Brain pericyte (primary cell): ENCODE measurements around the gene CDC14C.
"Not testable (repeated sequence)": the region's sequence is repeated elsewhere in the genome, so short reads cannot be mapped to it uniquely, and the experiment has no call there.

Experiments used
- DNase-seq: peaks from one replicate; pipeline ENCODE4 v3.0.0-alpha.2; 2012; ENCODE audit warnings: low read depth, low spot score

CDC14C gene

DNA sequence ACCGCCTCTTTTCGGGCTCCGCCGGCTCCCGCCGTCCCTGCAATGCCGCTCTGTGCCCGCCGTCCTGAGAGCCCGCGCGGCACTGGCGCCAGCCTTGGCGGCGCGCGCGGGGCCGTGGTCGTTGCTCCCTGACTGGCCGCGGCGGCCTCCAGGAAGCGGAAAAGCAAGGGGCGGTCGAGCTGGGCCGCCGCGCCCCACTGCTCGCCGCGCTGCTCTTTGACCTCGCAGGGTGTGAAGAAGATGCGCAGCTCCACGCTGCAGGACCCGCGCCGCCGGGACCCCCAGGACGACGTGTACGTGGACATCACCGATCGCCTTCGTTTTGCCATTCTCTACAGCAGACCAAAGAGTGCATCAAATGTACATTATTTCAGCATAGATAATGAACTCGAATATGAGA lies at the start of gene CDC14C:
Gene CDC14C (plus strand): TSS at position 115 of the 400 bp plus-strand sequence. CDS start 126 bp downstream, at position 241.
- no peak for DNase-seq

DNA sequence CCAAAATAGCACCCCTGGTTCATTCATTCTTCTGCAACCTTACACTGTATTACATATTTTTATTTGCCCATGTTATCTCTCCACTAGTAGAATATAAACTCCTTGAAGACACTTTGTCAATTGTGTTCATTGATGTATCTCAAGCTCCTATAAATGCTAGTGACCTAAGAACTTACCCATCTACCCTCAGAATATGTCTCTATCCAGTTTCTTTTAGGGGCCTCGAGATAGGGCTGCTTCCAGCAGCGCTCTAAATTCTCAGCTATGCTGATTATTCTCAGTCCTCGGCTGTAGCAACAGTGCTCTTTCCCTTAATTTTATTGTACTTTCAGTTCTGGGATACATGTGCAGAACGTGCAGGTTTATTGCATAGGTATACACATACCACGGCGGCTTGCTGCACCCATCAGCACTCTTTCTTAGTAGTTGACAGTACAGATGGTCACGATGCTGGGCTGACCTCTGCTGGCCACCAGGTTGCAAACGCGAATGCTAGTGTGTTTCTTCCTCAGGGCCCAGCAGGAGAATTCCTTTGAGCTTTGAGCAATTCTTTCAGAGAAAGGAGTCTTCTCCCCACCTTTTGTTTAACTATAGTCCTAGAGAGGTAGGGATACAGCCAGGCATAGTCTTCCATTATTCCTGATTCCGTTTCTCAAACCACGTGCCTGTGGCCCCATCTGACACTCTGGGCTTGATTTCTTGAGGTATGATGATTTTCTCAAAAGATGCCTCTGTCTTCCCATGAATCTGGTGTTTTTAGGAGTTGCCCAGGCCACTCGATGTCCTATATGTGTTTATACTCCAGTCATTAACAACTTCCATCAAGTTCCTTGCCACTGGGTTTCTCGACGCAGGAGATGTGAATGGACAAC lies 49.1 kb upstream of the CDC14C start:
- no peak for DNase-seq

DNA sequence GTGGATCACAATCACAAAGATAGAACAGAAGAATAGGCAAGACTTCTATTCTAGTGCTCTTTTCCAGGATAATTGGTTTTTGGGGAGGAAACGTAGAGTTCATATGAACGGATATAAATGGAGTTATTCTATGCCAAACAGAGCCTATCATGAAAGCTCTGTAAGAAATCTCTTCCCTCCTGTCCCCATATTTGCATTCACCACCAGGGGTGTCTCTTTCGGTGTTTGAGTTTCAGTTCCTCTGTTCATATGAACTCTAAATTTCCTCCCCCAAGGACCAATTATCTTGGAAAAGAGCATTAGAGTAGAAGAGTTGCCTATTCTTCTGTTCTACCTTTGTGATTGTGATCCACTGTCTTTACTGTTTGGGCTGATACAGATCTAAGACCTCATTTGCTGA lies 48.3 kb upstream of the CDC14C start:
- no peak for DNase-seq

DNA sequence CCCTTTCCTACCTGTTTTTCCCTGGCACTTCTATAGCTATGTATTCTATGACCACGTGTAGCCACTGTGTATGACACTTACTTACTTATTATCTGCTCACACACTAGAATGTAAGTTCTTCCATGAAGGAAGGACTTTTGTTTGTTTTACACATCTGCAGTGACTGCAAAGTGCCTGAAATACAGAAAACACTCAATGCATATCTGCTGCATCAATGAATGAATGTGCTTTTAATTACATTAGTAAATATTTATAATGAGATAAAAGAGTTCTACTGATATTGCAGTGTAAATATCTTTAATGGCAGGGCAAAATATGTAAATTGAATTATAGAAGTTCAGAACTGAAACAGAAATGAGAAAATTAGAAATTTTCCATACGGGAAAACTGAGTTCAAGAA lies 43.5 kb upstream of the CDC14C start:
- no peak for DNase-seq

DNA sequence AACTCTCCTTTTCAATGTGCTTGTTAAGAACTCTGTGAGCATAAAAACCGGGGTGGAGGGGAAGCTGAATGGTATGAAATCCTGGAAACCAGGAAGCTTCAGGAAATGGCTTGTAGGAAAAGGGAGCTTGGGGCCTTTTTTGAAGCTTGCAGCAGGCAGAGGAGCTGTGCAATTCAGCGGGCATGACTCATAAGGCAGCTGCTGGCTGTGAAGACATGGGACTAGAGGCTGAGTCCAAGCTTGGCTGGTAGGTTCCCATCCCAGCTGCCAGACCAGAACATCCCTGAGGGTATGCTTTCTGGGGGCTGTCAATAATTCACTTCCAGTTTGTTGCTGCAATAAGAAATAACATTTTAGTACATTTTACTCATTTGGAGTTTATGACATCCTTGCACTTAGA lies 36.8 kb upstream of the CDC14C start:
- DNase-seq: no peak

DNA sequence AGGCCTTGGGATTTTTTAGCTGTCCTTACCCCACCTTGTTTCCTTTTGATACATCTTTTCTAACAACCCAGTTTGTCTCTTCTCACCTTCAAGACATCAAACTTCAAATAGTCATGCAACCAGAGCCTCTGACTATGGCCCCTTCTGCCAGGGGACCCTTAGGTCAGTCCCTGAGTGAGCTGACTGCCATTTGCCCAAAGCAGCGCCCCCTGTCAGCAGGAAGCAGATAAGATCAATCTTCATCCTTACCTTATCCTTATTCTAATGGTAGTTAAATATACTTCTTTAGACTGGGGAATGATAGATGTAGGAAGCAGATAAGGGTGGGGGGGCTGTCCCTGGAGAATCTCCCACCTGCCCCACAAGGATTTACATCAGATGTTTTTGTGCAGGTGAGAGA lies 29.8 kb upstream of the CDC14C start:
- no peak for DNase-seq

DNA sequence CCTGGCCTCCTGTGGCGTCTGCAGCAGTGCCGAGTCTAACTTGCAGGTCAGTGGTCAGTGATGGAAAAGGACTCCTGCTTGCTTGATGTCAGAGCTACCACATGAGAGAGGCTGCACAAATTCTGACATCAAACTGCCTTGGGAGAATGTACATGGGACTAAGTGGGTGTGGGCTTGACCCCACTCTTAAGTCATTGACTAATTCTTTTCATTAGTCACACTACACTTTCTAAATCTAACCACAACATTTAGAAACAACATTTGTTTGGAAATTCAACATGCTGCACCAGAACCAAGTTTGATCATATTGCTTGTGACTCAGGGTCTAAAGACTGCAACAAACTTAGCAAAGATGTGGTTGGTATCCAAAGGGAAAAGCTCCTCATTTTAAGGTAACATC lies 24.4 kb upstream of the CDC14C start:
- no peak for DNase-seq

DNA sequence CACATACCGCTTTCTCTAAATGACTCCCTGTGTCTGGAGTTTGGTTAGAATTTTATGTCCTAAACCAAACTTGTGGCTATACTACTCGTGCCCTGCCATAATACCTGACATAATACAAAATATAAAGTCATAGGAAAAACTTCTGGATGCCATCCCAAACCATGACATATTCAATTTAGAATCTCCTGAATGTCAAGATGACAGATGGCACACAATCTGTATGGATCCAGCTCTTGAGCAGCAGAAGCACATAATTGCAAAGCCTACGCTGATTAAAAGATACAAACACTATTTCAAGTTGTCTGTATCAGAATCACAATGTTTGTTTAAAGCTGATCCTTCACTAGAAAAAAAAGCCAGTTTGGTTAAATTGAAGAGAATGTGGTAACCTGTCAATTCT lies 22.4 kb upstream of the CDC14C start:
- DNase-seq: no peak

DNA sequence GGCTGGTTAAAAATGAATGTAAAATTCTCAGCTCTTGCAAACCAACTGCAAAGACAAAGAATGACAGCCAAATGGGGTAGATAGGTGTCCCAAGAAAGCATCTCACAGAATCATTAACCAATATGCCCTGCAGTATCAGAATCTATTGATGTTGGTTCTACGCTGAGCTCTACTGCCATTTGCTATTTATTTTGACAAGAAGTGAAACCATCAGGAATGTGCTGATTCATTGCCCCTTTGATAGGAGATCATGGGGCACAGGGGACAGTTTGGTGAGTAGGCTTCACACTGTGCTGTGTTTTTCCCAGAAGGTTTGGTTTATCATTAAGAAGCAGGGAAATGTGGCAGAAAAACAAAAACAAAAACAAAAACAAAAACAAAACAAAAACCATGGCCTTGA lies 19.4 kb upstream of the CDC14C start:
- no peak for DNase-seq

DNA sequence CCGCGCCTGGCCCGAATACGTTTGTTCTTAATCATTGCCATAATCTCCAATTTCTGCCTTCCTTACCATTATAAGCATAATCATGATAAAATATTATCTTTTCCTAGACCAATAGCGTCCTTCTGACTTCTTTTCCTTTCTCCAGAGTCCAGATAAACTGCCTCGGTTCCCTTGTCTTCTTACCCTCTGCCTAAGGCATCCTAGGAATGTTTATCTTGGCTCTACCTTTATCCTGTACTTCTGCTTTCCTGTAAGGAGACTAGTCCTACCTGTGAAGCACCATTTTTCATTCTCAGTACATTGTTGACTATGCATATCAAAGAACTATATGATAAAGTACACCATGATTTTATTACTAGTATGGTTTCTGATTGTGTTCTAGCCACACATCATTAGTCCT lies 18.7 kb upstream of the CDC14C start:
- not testable (repeated sequence) for DNase-seq

DNA sequence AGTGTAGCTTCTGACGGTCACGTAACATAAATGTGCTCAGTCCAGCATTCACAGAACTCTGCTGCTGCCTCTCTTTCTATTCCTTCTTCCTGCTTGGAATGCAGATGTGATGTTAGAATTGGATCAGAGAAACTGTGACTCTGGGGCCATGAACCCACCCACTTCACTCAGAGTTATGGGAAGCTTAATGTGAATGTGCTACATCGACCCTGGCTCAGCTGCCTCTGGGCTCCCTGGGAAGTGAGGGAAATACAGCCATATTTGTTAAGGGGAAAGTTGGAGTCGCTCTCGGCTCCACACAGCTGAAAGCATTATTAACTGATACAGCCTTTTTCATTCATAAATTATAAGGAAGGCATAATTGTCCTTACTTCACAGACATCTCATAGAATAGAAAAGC lies 14.5 kb upstream of the CDC14C start:
- not testable (repeated sequence) for DNase-seq

DNA sequence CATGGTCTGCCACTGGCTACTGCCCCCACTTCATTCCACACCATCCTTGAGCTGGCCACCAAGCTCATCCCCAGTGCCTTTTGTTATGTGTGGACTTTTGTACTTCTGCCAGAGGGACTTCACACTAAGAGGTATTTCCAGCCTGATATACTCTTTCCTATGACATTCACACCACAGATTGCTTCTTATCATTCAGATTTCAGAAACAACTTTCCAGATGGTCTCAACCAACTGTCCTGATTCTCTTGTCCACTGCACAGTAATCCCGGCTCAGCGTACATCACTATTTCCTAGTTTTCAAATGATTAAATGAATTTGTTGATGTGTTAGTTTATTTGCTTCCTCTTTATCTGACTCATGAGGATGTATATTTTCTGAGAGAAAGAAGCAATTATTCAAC lies 7.1 kb downstream of the CDC14C start:
- no peak for DNase-seq

DNA sequence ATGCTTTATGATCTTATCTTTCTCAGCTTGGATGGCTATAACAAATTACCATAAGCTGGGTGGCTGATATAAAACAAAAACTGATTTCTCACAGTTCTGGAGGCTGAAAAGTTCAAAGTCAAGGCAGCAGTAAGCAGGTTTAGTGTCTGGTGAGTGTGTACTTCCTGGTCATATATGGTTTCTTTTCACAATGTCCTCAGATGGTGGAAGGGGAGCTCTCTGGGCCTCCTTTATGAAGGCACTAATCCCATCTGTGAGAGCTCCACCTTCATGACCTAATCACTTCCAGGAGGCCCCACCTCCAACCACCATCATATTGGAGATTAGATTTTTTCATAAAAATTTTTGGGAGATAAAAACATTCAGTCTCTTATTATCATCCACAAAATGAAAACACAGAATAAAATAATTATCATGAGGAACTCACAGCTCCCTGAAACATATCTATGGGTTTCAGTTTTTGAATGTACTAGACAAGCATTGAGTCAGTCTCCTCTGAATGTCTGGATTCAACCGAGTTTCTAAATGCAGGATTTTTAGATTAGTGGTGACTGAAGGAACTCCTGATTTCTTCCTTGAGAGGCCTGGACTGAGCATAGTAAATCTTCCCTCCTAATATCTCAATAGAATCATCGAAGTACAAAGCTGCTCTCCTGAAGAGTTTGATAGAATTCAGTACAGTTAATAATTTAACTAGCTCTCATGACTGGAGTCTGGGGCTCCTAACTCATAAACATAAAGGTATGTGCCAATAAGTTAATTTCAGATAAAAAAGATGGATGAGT lies 8.0 kb downstream of the CDC14C start:
- DNase-seq: no peak

DNA sequence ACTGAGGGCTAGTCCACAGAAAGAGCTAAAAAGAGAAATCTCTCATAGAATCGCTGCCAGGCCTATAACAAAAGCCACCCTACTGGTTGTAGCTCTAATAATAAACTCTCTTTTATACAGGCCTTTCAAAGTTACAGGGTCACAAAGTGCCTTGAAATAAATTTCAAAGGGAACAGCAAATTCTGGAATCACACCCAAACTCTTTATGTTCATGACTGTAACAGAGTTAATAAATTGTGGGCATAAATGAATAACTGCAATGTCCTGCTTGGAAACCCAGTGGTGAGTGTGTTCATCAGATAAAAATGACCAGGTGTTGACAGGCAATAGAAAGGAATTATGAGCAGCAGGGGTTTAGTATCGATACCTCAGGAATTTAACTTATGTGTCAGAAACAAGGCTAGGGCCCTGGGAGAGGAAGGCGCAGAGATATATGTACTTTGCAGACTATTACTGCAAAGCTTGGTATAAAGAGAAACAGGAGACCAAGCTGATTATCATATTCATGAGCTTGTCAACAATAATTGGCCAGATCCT lies 9.3 kb downstream of the CDC14C start:
- no peak for DNase-seq

DNA sequence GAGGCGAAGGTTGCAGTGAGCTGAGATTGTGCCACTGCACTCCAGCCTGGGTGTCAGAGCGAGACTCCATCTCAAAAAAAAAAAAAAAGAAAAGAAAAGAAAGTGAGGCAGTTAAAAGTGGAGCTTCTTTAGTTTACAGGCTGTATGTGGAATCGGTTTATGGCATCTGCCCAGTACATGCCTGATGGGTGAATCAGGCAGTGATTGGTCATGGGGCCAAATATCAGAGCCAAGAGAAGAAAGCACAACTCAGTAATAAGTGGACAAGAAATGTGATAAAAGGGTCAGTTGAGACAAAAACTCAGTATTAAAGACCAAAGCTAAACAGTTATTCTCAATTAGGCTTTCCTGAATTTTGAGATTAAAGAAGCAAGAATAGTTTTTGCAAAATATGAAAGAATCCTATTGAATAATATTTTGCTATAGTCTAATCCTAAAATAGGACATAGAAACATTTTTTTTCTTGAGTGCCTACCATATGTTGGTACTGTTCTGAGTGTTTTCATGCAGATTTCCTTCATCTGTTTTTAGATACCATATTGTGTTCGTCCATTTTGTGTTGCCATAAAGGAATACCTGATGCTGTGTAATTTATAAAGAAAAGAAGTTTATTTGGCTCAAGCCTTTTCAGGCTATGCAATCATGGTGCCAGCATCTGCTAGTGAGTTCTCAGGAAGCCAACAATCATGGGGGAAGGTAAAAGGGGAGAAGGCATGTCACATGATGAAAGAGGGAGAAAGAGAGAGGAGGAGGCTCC lies 14.4 kb downstream of the CDC14C start:
- DNase-seq: no peak

DNA sequence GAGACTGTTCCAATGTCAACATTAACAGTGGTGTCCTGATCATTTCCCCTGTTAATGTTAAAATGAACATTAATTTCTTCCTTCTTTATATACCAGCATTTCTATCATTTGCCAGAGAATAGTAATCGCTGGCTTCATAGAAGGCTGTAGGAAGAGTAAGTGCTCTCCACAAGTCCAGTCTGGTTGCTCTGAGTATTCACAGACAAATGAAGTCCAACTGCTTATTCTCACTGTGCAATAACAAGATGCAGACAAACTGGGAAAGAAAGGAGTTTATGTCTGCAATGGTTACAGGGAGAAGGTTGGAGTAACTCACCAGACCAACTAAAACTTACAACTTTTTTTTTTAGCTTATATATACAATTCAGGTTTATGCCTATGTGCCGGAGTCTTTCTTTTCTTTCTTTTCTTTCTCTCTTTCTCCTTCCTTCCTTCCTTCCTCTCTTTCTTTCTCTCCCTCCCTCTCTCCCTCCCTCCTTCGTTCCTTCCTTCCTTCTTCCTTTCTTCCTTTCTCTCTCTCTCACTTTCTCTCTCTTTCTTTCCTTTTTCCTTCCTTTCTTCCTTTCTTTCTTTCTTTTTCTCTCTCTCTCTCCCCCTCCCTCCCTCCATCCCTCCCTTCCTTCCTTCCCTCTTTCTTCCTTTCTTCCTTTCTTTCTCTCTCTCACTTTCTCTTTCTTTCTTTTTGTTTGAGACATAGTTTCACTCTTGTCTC lies 19.1 kb downstream of the CDC14C start:
- DNase-seq: no peak

DNA sequence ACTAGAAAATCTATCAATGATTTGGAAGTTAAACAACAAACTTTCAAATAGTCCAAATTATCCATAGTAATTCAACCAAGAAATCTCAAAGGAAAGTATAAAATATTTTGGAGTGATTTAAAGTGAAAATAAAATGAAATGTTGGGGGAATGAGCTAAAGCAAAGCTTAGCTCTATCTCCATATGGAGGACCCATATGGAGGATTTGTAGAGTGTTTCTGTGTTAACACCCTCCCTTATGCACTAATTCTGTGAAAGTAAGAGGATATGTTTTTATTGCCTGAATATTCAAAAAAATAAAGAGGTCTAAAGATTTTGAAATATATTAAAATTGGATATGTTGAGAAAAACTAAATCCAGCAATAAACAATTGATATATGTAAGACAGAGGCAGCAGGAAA lies 31.6 kb downstream of the CDC14C start:
- DNase-seq: no peak

DNA sequence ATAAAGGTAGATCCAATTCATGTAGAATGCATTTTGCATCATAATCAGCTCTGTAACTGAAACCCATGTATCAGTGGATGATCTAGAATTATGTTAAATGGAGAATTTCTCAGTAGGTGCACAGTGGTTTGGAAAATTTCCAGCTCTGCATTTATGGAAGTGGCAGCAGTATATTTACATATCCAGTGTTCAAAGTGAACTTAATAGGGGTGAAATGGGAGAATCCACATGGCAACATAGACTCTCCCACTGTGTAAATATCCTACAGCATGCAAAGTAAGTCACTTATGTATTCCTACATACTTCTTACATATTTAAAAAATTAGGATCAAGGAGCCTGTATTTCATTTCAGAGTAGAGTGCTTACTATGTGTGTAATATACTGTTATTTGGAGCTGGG lies 35.3 kb downstream of the CDC14C start:
- no peak for DNase-seq

DNA sequence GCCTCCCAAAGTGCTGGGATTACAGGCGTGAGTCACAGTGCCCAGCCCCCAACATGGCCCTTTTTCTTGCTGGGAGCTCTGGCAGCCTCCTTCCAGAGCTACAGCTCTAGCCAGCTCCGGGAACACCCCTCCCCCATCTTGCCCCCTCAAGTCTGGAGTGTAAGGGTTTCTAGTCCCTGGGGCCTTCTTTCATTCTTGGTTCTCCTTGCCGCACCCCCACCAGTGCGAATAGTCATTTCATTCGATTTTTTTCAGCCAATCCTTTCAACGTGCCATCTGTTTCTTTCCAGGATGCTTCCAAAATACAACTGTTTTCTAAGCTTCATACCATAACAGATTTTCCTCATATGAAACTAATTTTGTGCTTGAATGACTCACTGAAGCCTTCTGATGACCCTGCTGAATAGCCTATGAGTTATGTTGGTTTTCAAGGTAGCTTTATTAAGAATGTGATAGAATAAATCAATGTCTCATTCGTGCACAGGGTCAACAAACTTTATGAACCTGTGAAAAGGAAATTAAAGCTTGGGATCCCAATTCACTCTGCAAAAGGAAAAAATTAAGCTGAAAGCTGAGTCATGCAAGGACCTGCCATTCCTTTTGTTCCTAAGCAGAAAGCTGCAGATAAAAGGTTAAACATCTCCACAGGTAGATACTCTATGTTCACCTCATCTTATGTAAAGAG lies 38.6 kb downstream of the CDC14C start:
- no peak for DNase-seq

DNA sequence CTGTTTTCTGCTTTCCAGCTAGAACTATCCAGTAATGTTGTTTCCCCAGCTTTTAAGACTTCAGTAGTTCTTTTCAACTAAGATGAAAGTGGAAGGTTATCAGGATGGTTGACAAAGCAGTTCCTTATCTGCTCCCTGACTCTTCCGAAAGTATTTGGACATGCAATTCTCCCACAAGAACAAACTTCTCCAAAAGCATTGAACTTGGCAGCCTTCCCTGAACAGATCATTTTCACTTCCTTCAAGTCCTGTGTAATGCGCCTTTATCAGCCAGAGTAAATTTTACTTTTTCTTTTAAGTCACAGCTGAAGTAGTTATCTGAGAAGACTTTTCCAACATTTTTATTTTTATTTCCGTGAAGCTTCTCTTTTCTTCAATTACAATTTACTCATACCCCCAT lies 39.7 kb downstream of the CDC14C start:
- DNase-seq: no peak

DNA sequence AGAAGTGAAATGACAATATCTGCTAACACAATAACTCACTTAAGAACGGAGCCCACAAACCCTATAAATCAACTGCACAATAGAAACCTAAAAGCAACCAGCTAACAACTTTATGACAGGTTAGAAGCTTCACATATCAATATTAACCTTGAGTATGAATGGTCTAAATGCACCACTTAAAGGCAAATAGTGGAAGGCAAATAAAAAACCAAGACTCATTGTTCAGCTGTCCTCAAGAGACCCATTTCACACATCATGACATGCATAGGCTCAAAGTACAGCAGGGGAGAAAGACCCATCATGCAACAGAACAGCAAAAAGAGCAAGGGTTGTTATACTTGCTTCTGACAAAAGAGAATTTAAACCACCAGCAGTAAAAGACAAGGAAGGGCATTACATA lies 46.8 kb downstream of the CDC14C start:
- DNase-seq: no peak
